GM12878 (cell line): ENCODE results near the gene MYPN. TPM values are rescaled to one million over a fixed set of nuclear protein-coding genes. Genes with fewer than 3 reads are reported as not detected.

Experiments
- ATAC-seq: fragments of 200-7000 bp; cut with Tn5 transposase; 3 replicates; pipeline ENCODE4 v1.9.1; 2020; ENCODE audit warnings: mild to moderate bottlenecking, moderate library complexity
- BruUV-seq: library from RNA; stranded (reverse); fragments of 400-500 nt; replicated peaks from 2 replicates; lab custom pipeline; 2021; lab: Mats Ljungman, UMichigan
- CTCF ChIA-PET: fragments of 300-600 bp; sonication (Branson Sonifier 250); formaldehyde crosslinking; extraction: SDS; loops from one replicate; lab custom pipeline; 2021; ENCODE audit warnings: inconsistent platforms; lab: Yijun Ruan, JAX
- POLR2A ChIA-PET: fragments of 350-600 bp; formaldehyde crosslinking; extraction: SDS; loops from one replicate; lab custom pipeline; 2021; ENCODE audit warnings: inconsistent platforms; lab: Charles Lee
- RAD21 ChIA-PET: fragments of 300-600 bp; sonication (Branson Sonifier 250); formaldehyde crosslinking; loops from one replicate; lab custom pipeline; 2023; ENCODE audit warnings: antibody characterized with exemption; ENCODE audit not compliant: unreplicated experiment; lab: Charles Lee
- SMC1A ChIA-PET: fragments of 300-600 bp; sonication (Branson Sonifier 250); formaldehyde crosslinking; loops from one replicate; lab custom pipeline; 2023; ENCODE audit not compliant: unreplicated experiment, uncharacterized antibody; lab: Charles Lee
- DNase-seq: peaks from one replicate; pipeline ENCODE4 v3.0.0-alpha.2; 2011; ENCODE audit warnings: low read depth, low spot score
- FAIRE-seq: peaks from 3 replicates; lab custom pipeline; 2011; peaks lifted over from hg19 to GRCh38; lab: Jason Lieb, UNC
- H2AFZ ChIP-seq: 2 replicates; pipeline ENCODE4 v1.6.0; 2011; ENCODE audit warnings: low read depth, low read length, control low read depth; ENCODE audit not compliant: control insufficient read depth
- H3K27ac ChIP-seq: 2 replicates; pipeline ENCODE4 v1.5.1; 2011; ENCODE audit warnings: control low read depth; ENCODE audit not compliant: control insufficient read depth, insufficient read depth
- H3K27me3 ChIP-seq, 2 experiments: replicated peaks in 1 of 2; 2 replicates each; pipeline versions ENCODE4 v1.6.0 to v1.6.1; 2011; ENCODE audit warnings: low read length in 1 of 2; ENCODE audit not compliant: control insufficient read depth in 2 of 2, insufficient read depth in 2 of 2
- H3K36me3 ChIP-seq, 2 experiments: 2 replicates each; pipeline ENCODE4 v1.5.1; 2011; ENCODE audit warnings: low read length in 1 of 2; ENCODE audit not compliant: control insufficient read depth in 2 of 2, insufficient read depth in 2 of 2
- H3K4me1 ChIP-seq: 2 replicates; pipeline ENCODE4 v1.6.1; 2011; ENCODE audit warnings: mild to moderate bottlenecking, low read length, moderate library complexity, mixed read lengths; ENCODE audit not compliant: control insufficient read depth, insufficient read depth
- H3K4me2 ChIP-seq: 2 replicates; pipeline ENCODE4 v1.6.0; 2011; ENCODE audit warnings: control low read depth; ENCODE audit not compliant: control insufficient read depth, insufficient read depth
- H3K4me3 ChIP-seq: fragments of 200-600 bp; sonication (generic); 2 replicates; pipeline ENCODE4 v1.5.1; 2016
- H3K79me2 ChIP-seq: 2 replicates; pipeline ENCODE4 v1.6.0; 2011; ENCODE audit warnings: low read length; ENCODE audit not compliant: control insufficient read depth, insufficient read depth
- H3K9ac ChIP-seq: 2 replicates; pipeline ENCODE4 v1.8.0; 2011; ENCODE audit warnings: low read length, control low read depth, mixed read lengths; ENCODE audit not compliant: control insufficient read depth, insufficient read depth
- H3K9me3 ChIP-seq: replicated peaks from 3 replicates; pipeline ENCODE4 v1.5.1; 2011; ENCODE audit warnings: mild to moderate bottlenecking, low read length; ENCODE audit not compliant: control insufficient read depth, insufficient read depth
- H4K20me1 ChIP-seq: 2 replicates; pipeline ENCODE4 v1.6.0; 2011; ENCODE audit not compliant: control insufficient read depth, insufficient read depth
- EGR1 ChIP-seq, 2 experiments: IDR thresholded peaks; 1 replicate in 1 of 2; 2 replicates in 1 of 2; pipeline ENCODE4 v1.6.1; 2011 to 2012; ENCODE audit warnings: low read depth in 2 of 2, low read length in 2 of 2, borderline replicate concordance in 1 of 2, mild to moderate bottlenecking in 1 of 2, moderate library complexity in 1 of 2
- HDGF ChIP-seq: fragments of 450-650 bp; IDR thresholded peaks from 2 replicates; pipeline ENCODE4 v1.6.1; 2016; ENCODE audit warnings: antibody characterized with exemption
- POLR2A ChIP-seq: IDR thresholded peaks from 2 replicates; pipeline ENCODE4 v1.6.1; 2011; ENCODE audit warnings: low read depth, mild to moderate bottlenecking, low read length
- RB1 ChIP-seq: fragments of 450-650 bp; formaldehyde crosslinking; IDR thresholded peaks from 2 replicates; pipeline ENCODE4 v1.6.1; 2017; ENCODE audit warnings: mild to moderate bottlenecking, borderline replicate concordance
- SIN3A ChIP-seq: IDR thresholded peaks from 2 replicates; pipeline ENCODE4 v1.6.1; 2012; ENCODE audit warnings: low read depth, low read length, improper control_type of control experiment
- WGBS: methylation state at CpG from one replicate; pipeline ENCODE4 v1.1.6; 2016; ENCODE audit warnings: low lambda C conversion rate; ENCODE audit not compliant: insufficient replicate concordance, insufficient coverage; ENCODE audit errors: missing lambda C conversion rate; 5-methylcytosine and 5-hydroxymethylcytosine counted together
- in situ Hi-C: fragments of 300-500 bp; cut with MboI; formaldehyde crosslinking; loops from 9 replicates; pipeline ENCODE4 v1.14.3; 2018; ENCODE audit warnings: mixed read lengths
- intact Hi-C: fragments of 100-400 bp; cut with micrococcal nuclease; formaldehyde crosslinking; loops from one replicate; pipeline ENCODE4 v1.14.2; 2022; ENCODE audit not compliant: unreplicated experiment
- polyA plus RNA-seq, 11 experiments: library from polyadenylated mRNA; depleted of rRNA in 4 of 11; unstranded in 6 of 11; stranded (reverse) in 5 of 11; fragments of >200 nt; fragmentation: Nextera tagmentation in 4 of 11; fragmentation: Illumina TruSeq in 1 of 11; extraction: Ambion mirVana in 4 of 11; extraction: Trizol in 1 of 11; gene quantifications; 1 replicate in 1 of 11; 2 replicates in 10 of 11; pipeline versions ENCODE4 v1.2.1 to v1.2.3, GENCODE V29; 2011 to 2016; ENCODE audit warnings: inconsistent platforms in 2 of 11, missing spikeins in 2 of 11, low read depth in 1 of 11
- total RNA-seq, 4 experiments: library from RNA; depleted of rRNA in 3 of 4; stranded (reverse); fragments of >200 nt in 3 of 4; fragmentation: Illumina TruSeq in 1 of 4; extraction: Trizol in 1 of 4; gene quantifications; 2 replicates each; pipeline versions ENCODE4 v1.2.1 to v1.2.3, GENCODE V29; 2013 to 2021
- TF ChIP-seq, protein P1 (sequence below), 3 experiments: IDR thresholded peaks in 2 of 3; conservative IDR thresholded peaks in 1 of 3; 2 replicates each; pipeline ENCODE4 v1.5.1; 2011; ENCODE audit warnings: low read depth in 3 of 3, low read length in 3 of 3, mild to moderate bottlenecking in 3 of 3, control low read depth in 2 of 3, moderate library complexity in 2 of 3, inconsistent platforms in 1 of 3, mixed read lengths in 1 of 3; ENCODE audit not compliant: control insufficient read depth in 2 of 3, insufficient read depth in 1 of 3; ENCODE audit errors: extremely low read depth in 1 of 3
- TF ChIP-seq, protein P2 (sequence below): fragments of 450-650 bp; formaldehyde crosslinking; IDR thresholded peaks from 2 replicates; pipeline ENCODE4 v1.4.0; 2020; ENCODE audit warnings: mild to moderate bottlenecking, moderate library complexity
- TF ChIP-seq, protein P3 (sequence below): fragments of 450-650 bp; conservative IDR thresholded peaks from 2 replicates; pipeline ENCODE4 v1.6.1; 2017; ENCODE audit warnings: mild to moderate bottlenecking, moderate library complexity

The MYPN gene
- total and polyA plus RNA-seq, 10 of the 15 experiments (the other 5 are each of a cell fraction or from before 2014, with no cell fraction given): 0.01 to 0.02 TPM; not detected in 8

DNA sequence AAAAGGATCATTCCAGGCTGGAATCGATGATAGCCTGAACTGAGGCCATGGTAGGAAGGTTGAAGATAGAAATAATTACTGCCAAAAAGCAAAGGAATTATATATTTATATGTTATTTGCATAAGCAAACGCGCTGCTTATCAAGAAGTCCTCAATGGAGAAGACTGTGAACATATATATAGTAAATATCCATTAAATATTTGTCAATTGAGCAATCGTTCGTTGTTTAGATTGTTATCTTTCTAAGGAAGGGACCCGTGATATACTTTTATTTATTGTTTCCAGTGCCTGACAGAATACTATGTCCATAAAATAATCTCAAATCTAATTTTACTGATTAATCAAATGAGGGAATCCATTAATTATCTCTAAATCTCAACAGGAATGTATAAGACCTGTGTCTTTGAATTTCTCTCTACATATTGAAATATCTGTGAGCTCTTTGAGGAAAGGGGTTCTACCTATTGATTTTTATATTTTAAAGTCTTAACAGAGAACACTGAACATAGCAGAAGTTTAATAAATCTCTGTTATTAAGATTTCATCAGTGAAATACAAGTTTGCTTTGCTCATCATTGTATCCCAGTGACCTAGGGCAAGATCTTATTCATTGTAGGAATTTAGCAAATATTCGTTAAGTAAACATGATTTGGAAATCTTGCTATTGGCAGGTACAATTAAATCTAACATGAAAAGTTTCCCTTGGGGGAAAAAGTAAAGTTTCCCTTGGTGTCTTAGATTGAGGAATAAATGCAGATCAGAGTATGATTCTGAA lies 22.2 kb upstream of the MYPN start:
- Histone ChIP-seq H3K36me3 (no peaks in the 10 kb centered on the region), H2AFZ (no peak overlapping the region), H4K20me1 (no peaks in the 10 kb centered on the region), H3K4me1 (peaks cover 3% of the 10 kb centered on the region; the same call in 1 of the 2 replicates), H3K27ac (no peak overlapping the region), H3K27me3 (no peaks in the 10 kb centered on the region), H3K9me3 (no peaks in the 10 kb centered on the region), H3K9ac (no peak overlapping the region), H3K79me2 (no peaks in the 10 kb centered on the region), H3K4me2 (no peak overlapping the region), H3K4me3 (no peak overlapping the region)
- TF ChIP-seq, protein P1, sequence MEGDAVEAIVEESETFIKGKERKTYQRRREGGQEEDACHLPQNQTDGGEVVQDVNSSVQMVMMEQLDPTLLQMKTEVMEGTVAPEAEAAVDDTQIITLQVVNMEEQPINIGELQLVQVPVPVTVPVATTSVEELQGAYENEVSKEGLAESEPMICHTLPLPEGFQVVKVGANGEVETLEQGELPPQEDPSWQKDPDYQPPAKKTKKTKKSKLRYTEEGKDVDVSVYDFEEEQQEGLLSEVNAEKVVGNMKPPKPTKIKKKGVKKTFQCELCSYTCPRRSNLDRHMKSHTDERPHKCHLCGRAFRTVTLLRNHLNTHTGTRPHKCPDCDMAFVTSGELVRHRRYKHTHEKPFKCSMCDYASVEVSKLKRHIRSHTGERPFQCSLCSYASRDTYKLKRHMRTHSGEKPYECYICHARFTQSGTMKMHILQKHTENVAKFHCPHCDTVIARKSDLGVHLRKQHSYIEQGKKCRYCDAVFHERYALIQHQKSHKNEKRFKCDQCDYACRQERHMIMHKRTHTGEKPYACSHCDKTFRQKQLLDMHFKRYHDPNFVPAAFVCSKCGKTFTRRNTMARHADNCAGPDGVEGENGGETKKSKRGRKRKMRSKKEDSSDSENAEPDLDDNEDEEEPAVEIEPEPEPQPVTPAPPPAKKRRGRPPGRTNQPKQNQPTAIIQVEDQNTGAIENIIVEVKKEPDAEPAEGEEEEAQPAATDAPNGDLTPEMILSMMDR (IDR thresholded peaks at IDR 0.05 in 2 of 3, conservative IDR thresholded peaks at IDR 0.05 in 1 of 3; ENCODE audit: control insufficient read depth in 2 of 3, extremely low read depth in 1 of 3, insufficient read depth in 1 of 3, low read depth in 3 of 3, low read length in 3 of 3): no peak
- no peak for TF ChIP-seq HDGF
- TF ChIP-seq RB1: no peak
- TF ChIP-seq SIN3A: no peak
- no peak for TF ChIP-seq POLR2A
- TF ChIP-seq, protein P2, sequence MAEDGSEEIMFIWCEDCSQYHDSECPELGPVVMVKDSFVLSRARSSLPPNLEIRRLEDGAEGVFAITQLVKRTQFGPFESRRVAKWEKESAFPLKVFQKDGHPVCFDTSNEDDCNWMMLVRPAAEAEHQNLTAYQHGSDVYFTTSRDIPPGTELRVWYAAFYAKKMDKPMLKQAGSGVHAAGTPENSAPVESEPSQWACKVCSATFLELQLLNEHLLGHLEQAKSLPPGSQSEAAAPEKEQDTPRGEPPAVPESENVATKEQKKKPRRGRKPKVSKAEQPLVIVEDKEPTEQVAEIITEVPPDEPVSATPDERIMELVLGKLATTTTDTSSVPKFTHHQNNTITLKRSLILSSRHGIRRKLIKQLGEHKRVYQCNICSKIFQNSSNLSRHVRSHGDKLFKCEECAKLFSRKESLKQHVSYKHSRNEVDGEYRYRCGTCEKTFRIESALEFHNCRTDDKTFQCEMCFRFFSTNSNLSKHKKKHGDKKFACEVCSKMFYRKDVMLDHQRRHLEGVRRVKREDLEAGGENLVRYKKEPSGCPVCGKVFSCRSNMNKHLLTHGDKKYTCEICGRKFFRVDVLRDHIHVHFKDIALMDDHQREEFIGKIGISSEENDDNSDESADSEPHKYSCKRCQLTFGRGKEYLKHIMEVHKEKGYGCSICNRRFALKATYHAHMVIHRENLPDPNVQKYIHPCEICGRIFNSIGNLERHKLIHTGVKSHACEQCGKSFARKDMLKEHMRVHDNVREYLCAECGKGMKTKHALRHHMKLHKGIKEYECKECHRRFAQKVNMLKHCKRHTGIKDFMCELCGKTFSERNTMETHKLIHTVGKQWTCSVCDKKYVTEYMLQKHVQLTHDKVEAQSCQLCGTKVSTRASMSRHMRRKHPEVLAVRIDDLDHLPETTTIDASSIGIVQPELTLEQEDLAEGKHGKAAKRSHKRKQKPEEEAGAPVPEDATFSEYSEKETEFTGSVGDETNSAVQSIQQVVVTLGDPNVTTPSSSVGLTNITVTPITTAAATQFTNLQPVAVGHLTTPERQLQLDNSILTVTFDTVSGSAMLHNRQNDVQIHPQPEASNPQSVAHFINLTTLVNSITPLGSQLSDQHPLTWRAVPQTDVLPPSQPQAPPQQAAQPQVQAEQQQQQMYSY: no peak
- TF ChIP-seq, protein P3, sequence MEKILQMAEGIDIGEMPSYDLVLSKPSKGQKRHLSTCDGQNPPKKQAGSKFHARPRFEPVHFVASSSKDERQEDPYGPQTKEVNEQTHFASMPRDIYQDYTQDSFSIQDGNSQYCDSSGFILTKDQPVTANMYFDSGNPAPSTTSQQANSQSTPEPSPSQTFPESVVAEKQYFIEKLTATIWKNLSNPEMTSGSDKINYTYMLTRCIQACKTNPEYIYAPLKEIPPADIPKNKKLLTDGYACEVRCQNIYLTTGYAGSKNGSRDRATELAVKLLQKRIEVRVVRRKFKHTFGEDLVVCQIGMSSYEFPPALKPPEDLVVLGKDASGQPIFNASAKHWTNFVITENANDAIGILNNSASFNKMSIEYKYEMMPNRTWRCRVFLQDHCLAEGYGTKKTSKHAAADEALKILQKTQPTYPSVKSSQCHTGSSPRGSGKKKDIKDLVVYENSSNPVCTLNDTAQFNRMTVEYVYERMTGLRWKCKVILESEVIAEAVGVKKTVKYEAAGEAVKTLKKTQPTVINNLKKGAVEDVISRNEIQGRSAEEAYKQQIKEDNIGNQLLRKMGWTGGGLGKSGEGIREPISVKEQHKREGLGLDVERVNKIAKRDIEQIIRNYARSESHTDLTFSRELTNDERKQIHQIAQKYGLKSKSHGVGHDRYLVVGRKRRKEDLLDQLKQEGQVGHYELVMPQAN: no peak
- TF ChIP-seq EGR1 (IDR thresholded peaks at IDR 0.05; ENCODE audit: borderline replicate concordance in 1 of 2, low read depth in 2 of 2, low read length in 2 of 2): no peak
- intact Hi-C loops (no loop called here), in situ Hi-C loops (no loop called here)
- ChIA-PET SMC1A (no interaction called here), POLR2A (no interaction called here), RAD21 (no interaction called here), CTCF (interaction anchor here (1.4 to 1.6 kb wide), 2 partner anchors 68 to 120 kb away, joined by 3 to 4 read pairs; no protein-coding TSS in a partner anchor)
- no TSS peak for BruUV-seq
- no peak for DNase-seq
- ATAC-seq: no peak
- FAIRE-seq: no peak
- 90% methylated on average over 7 of the region's 7 CpGs for WGBS
